Neutrophil (primary cell): Measurements from ENCODE around the gene SFRP4.

Experiments used
- H3K27ac ChIP-seq: fragments of 200-600 bp; sonication (generic); 2 replicates; pipeline ENCODE4 v1.5.1; 2016; ENCODE audit warnings: mild to moderate bottlenecking, moderate library complexity
- H3K27me3 ChIP-seq: fragments of 200-600 bp; sonication (generic); 2 replicates; pipeline ENCODE4 v1.6.0; 2016; ENCODE audit warnings: mild to moderate bottlenecking
- H3K36me3 ChIP-seq: fragments of 200-600 bp; sonication (generic); 2 replicates; pipeline ENCODE4 v1.5.1; 2017
- H3K4me1 ChIP-seq, 2 experiments: fragments of 200-600 bp in 1 of 2; sonication (generic) in 1 of 2; 1 replicate in 1 of 2; 2 replicates in 1 of 2; pipeline versions ENCODE4 v1.5.1 to v1.6.1; 2013 to 2016; ENCODE audit warnings: low read depth in 1 of 2, low read length in 1 of 2, mild to moderate bottlenecking in 1 of 2, moderate library complexity in 1 of 2; ENCODE audit not compliant: control insufficient read depth in 1 of 2, insufficient read depth in 1 of 2
- H3K4me3 ChIP-seq, 2 experiments: fragments of 200-600 bp in 1 of 2; sonication (generic) in 1 of 2; 1 replicate in 1 of 2; 2 replicates in 1 of 2; pipeline ENCODE4 v1.5.1; 2013 to 2016; ENCODE audit warnings: low read depth in 1 of 2, low read length in 1 of 2, mild to moderate bottlenecking in 1 of 2, moderate library complexity in 1 of 2
- H3K9me3 ChIP-seq: fragments of 200-600 bp; sonication (generic); 2 replicates; pipeline ENCODE4 v1.5.1; 2016
- CTCF ChIP-seq: fragments of 200-600 bp; sonication (generic); IDR thresholded peaks from 2 replicates; pipeline ENCODE4 v1.5.1; 2016; ENCODE audit warnings: antibody characterized with exemption

SFRP4 gene

GRCh38 chr7:37901236-37901827 is 15.3 kb downstream of the SFRP4 start:
- H3K27me3 ChIP-seq, result no peaks in the 10 kb centered on the region
- H3K4me1 ChIP-seq, result no peaks in the 10 kb centered on the region
- H3K4me3 ChIP-seq, result no peak overlapping the region
- no peak for TF ChIP-seq CTCF
- peaks cover 35% of the 10 kb centered on the region for H3K36me3 ChIP-seq
- no peaks in the 10 kb centered on the region for H3K9me3 ChIP-seq
- H3K27ac ChIP-seq, result no peak overlapping the region

GRCh38 chr7:37899712-37900247 is 16.8 kb downstream of the SFRP4 start:
- no peak overlapping the region for H3K27ac ChIP-seq
- H3K9me3 ChIP-seq, result no peaks in the 10 kb centered on the region
- H3K36me3 ChIP-seq, result peaks cover 50% of the 10 kb centered on the region
- no peak for TF ChIP-seq CTCF
- H3K4me3 ChIP-seq, result no peak overlapping the region
- no peaks in the 10 kb centered on the region for H3K4me1 ChIP-seq
- no peaks in the 10 kb centered on the region for H3K27me3 ChIP-seq

GRCh38 chr7:37894671-37895070 is 21.9 kb downstream of the SFRP4 start:
- no peak overlapping the region for H3K4me3 ChIP-seq
- no peaks in the 10 kb centered on the region for H3K27me3 ChIP-seq
- H3K9me3 ChIP-seq, result no peaks in the 10 kb centered on the region
- no peaks in the 10 kb centered on the region for H3K4me1 ChIP-seq
- peaks cover 50% of the 10 kb centered on the region for H3K36me3 ChIP-seq
- no peak overlapping the region for H3K27ac ChIP-seq
- TF ChIP-seq CTCF, result no peak

GRCh38 chr7:37893359-37893758 is 23.3 kb downstream of the SFRP4 start:
- no peak overlapping the region for H3K4me3 ChIP-seq
- peaks cover 49% of the 10 kb centered on the region for H3K36me3 ChIP-seq
- H3K4me1 ChIP-seq, result no peaks in the 10 kb centered on the region
- no peaks in the 10 kb centered on the region for H3K27me3 ChIP-seq
- no peak overlapping the region for H3K27ac ChIP-seq
- no peaks in the 10 kb centered on the region for H3K9me3 ChIP-seq
- no peak for TF ChIP-seq CTCF

GRCh38 chr7:37882086-37882485 is 34.5 kb downstream of the SFRP4 start:
- H3K4me1 ChIP-seq, result no peaks in the 10 kb centered on the region
- no peaks in the 10 kb centered on the region for H3K27me3 ChIP-seq
- no peak overlapping the region for H3K27ac ChIP-seq
- H3K36me3 ChIP-seq, result peaks cover 28% of the 10 kb centered on the region
- no peak for TF ChIP-seq CTCF
- no peak overlapping the region for H3K4me3 ChIP-seq
- no peaks in the 10 kb centered on the region for H3K9me3 ChIP-seq
